NCI-H187 treated with DMSO at 0.1 percent for 48 hours (cell line): ENCODE data around the gene ESR1.
"Not testable (repeated sequence)": the region's sequence is repeated elsewhere in the genome, so short reads cannot be mapped to it uniquely, and the experiment has no call there.

Source experiments
- DNase-seq: peaks from one replicate; lab custom pipeline; 2025; lab: John Stamatoyannopoulos, UW

Gene ESR1

GRCh38 chr6:152135755-152136448 lies 328.4 kb downstream of the ESR1 start:
- no peak for DNase-seq

GRCh38 chr6:152136449-152136825 lies 329.0 kb downstream of the ESR1 start:
- no peak for DNase-seq

GRCh38 chr6:152138344-152138743 lies 330.9 kb downstream of the ESR1 start:
- DNase-seq: not testable (repeated sequence)

GRCh38 chr6:152142105-152142504 lies 334.6 kb downstream of the ESR1 start:
- no peak for DNase-seq

- no peak for DNase-seq
Observed at GRCh38 chr6:152143359-152143758, 335.9 kb downstream of the ESR1 start.

- DNase-seq: no peak
Observed at GRCh38 chr6:152146385-152146784, 338.9 kb downstream of the ESR1 start.

- DNase-seq: no peak
Observed at GRCh38 chr6:152147269-152147668, 339.8 kb downstream of the ESR1 start.

- no peak for DNase-seq
Observed at GRCh38 chr6:152148412-152148811, 340.9 kb downstream of the ESR1 start.

GRCh38 chr6:152150196-152150595 lies 342.7 kb downstream of the ESR1 start:
- no peak for DNase-seq

GRCh38 chr6:152151920-152152319 lies 344.4 kb downstream of the ESR1 start:
- DNase-seq: no peak

GRCh38 chr6:152154559-152155356 lies 347.3 kb downstream of the ESR1 start:
- DNase-seq: no peak

- no peak for DNase-seq
Observed at GRCh38 chr6:152155792-152156191, 348.3 kb downstream of the ESR1 start.

- DNase-seq: no peak
Observed at GRCh38 chr6:152160346-152160745, 352.9 kb downstream of the ESR1 start.

GRCh38 chr6:152161501-152161900 lies 354.0 kb downstream of the ESR1 start:
- no peak for DNase-seq

GRCh38 chr6:152164957-152165356 lies 357.5 kb downstream of the ESR1 start:
- no peak for DNase-seq

- no peak for DNase-seq
Observed at GRCh38 chr6:152166497-152166896, 359.0 kb downstream of the ESR1 start.

GRCh38 chr6:152166897-152167296 lies 359.4 kb downstream of the ESR1 start:
- no peak for DNase-seq

GRCh38 chr6:152167641-152168603 lies 360.4 kb downstream of the ESR1 start:
- DNase-seq: no peak

GRCh38 chr6:152170313-152170701 lies 362.8 kb downstream of the ESR1 start:
- no peak for DNase-seq

GRCh38 chr6:152170702-152171667 lies 363.5 kb downstream of the ESR1 start:
- no peak for DNase-seq

GRCh38 chr6:152173321-152173720 lies 365.8 kb downstream of the ESR1 start:
- DNase-seq: no peak
